Measurements from ENCODE around the gene CMTM3. TPM values are rescaled to one million over a fixed set of nuclear protein-coding genes. Genes with fewer than 3 reads are reported as not detected.

The CMTM3 gene
- total and polyA plus RNA-seq, 7 donors, result 2.6 to 7.6 (median 4.8) TPM

- peaks cover 0 to 22% (median 7%) of the 10 kb centered on the region in 3 donors for H3K27me3 ChIP-seq (ENCODE audit: insufficient read depth in 3 of 3, low read length in 2 of 3)
- no peak overlapping the region for H3K4me3 ChIP-seq
- H3K4me1 ChIP-seq, result no peaks in the 10 kb centered on the region
- no peak for TF ChIP-seq CTCF (IDR thresholded peaks at IDR 0.05)
- whole genome bisulfite sequencing, 3 donors, result 90 to 95% (median 93%) methylated on average over 5 of the region's 5 CpGs
- no peak for ATAC-seq
- H3K9me3 ChIP-seq, result no peaks in the 10 kb centered on the region
- no peaks in the 10 kb centered on the region for H3K36me3 ChIP-seq (ENCODE audit: insufficient read depth in 1 of 2, low read depth in 1 of 2)
- no peak for DNase-seq
- intact Hi-C loops (cut with DNase I), result loop anchor here in 1 of 2 donors (10.0 kb wide), 2 partner anchors 117 to 197 kb away; no protein-coding TSS in a partner anchor
- no peak overlapping the region for H3K27ac ChIP-seq
These were observed 3.0 kb upstream of the CMTM3 start for GRCh38 chr16:66601471-66601870.

GRCh38 chr16:66603537-66604375 is 748 bp upstream of the CMTM3 start:
- WGBS, 3 donors, result 12 to 15% (median 15%) methylated on average over 30 to 32 of the region's 32 CpGs
- TF ChIP-seq CTCF (IDR thresholded peaks at IDR 0.05), result no peak
- intact Hi-C loops (cut with DNase I), result loop anchor here in 1 of 2 donors (10.0 kb wide), 2 partner anchors 119 to 199 kb away; no protein-coding TSS in a partner anchor

GRCh38 chr16:66605177-66605978 is 874 bp downstream of the CMTM3 start:
- Histone ChIP-seq H3K9me3 (no peaks in the 10 kb centered on the region), H3K4me1 (no peaks in the 10 kb centered on the region), H3K27me3 (ENCODE audit: insufficient read depth in 3 of 3, low read length in 2 of 3) (peaks cover 0 to 22% (median 7%) of the 10 kb centered on the region in 3 donors), H3K4me3 (peak overlapping the region; percentile 78), H3K27ac (peak overlapping the region; percentile 74), H3K36me3 (ENCODE audit: insufficient read depth in 1 of 2, low read depth in 1 of 2) (peaks cover 0 to 6% of the 10 kb centered on the region in 2 donors)
- DNase-seq (peak; percentile 76 to 82), ATAC-seq (peak; percentile 20 to 39 (median 25))
- 11 to 20% (median 20%) methylated on average over 36 to 61 of the region's 61 CpGs for WGBS, 3 donors
- intact Hi-C loops (cut with DNase I), result loop anchor here in 1 of 2 donors (10.0 kb wide), 2 partner anchors 121 to 201 kb away; no protein-coding TSS in a partner anchor
- TF ChIP-seq CTCF (IDR thresholded peaks at IDR 0.05), result no peak

More at GRCh38 chr16:66603537-66604375, 748 bp upstream of the CMTM3 start:
- H3K27me3 ChIP-seq (ENCODE audit: insufficient read depth in 3 of 3, low read length in 2 of 3), result peaks cover 0 to 22% (median 7%) of the 10 kb centered on the region in 3 donors
- no peak overlapping the region for H3K27ac ChIP-seq
- H3K9me3 ChIP-seq, result no peaks in the 10 kb centered on the region
- DNase-seq, result peak; percentile 63 to 78
- no peaks in the 10 kb centered on the region for H3K4me1 ChIP-seq
- ATAC-seq, result peak in 3 of 4 donors; percentile 5 to 20 (median 20)
- H3K36me3 ChIP-seq (ENCODE audit: insufficient read depth in 1 of 2, low read depth in 1 of 2), result no peaks in the 10 kb centered on the region
- peak overlapping the region; percentile 78 for H3K4me3 ChIP-seq

GRCh38 chr16:66605979-66606751 is 1.7 kb downstream of the CMTM3 start:
- Histone ChIP-seq H3K4me1 (no peaks in the 10 kb centered on the region), H3K27me3 (ENCODE audit: insufficient read depth in 3 of 3, low read length in 2 of 3) (peaks cover 0 to 22% (median 7%) of the 10 kb centered on the region in 3 donors), H3K36me3 (ENCODE audit: insufficient read depth in 1 of 2, low read depth in 1 of 2) (peaks cover 0 to 10% of the 10 kb centered on the region in 2 donors), H3K27ac (no peak overlapping the region), H3K9me3 (no peaks in the 10 kb centered on the region), H3K4me3 (peak overlapping the region; percentile 78)
- no peak for TF ChIP-seq CTCF (IDR thresholded peaks at IDR 0.05)
- ATAC-seq, result no peak
- intact Hi-C loops (cut with DNase I), result loop anchor here (2.0 to 10.0 kb wide), 4 partner anchors 121 to 265 kb away; no protein-coding TSS in a partner anchor
- WGBS, 3 donors, result 61 to 77% (median 64%) methylated on average over 9 to 10 of the region's 10 CpGs
- DNase-seq, result no peak
